GM19372 (cell line): Measurements from ENCODE around the gene ABHD17B.

Experiments
- ATAC-seq: cut with Tn5 transposase; IDR thresholded peaks from one replicate; pipeline ENCODE4 v1.9.1; 2021; ENCODE audit warnings: mild to moderate bottlenecking, low read depth, moderate library complexity; ENCODE audit not compliant: unreplicated experiment

Gene ABHD17B

GRCh38 chr9:71879644-71880174 lies 31.3 kb downstream of the ABHD17B start:
- no peak for ATAC-seq

DNA sequence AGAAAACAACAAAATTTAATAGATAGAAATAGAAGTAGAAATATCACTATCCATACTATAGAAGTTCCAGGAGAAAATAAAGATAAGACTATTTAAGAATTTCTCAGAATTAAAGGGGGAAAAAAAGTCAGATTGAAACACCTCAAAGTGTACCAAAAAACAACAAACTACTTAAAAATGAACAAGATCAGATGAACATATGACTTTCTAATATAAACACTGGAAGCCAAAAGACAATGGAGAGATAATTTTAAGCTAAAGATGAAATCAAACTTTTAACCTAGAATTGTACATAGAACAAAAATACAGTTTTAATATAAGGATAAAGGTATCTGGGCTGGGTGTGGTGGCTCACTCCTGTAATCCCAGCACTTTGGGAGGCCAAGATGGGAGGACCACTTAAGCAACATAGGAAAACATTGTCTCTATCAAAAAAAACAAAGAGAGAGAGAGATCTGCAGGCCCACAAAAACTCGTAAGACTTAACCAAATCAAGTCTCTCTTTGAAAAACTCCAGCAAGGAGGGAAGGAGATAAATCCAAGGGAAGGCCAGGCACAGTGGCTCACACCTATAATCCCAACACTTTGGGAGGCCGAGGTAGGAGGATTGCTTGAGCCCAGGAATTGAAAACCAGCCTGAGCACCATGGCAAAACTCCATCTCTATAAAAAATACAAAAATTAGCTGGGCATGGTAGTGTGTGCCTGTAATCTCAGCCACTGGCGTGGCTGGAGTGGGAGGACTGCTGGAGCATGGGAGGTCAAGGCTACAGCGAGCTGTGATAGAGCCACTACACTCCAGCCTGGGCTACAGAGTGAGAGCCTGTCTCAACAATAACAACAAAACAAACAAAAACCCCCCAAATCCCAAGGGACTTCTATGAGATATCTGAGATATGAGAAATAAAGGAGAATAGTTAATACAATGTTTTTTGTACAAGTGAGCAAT lies 32.4 kb downstream of the ABHD17B start:
- ATAC-seq, result no peak

DNA sequence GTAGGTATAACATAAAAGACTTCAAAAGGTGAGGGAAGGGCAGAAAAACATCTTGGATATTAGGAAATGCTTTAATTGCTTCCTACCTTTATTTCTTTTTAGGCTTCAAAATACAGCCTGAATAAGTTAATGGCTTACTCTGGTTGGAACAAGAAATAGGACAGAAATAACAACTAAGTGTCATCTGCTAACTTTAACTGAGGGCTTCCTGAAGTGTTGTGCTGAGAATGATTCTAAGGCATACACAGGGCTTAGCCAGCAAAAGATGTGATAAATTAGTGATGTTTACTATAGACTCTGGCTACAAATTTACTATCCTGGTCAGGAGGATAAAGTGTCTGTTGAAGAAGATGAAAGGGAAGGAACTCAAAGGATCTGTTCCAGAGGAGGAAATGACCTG lies 34.2 kb downstream of the ABHD17B start:
- ATAC-seq, result no peak

- no peak for ATAC-seq
These were observed 34.9 kb downstream of the ABHD17B start for GRCh38 chr9:71876106-71876505.

- no peak for ATAC-seq
These were observed 35.6 kb downstream of the ABHD17B start for GRCh38 chr9:71875345-71875744.

DNA sequence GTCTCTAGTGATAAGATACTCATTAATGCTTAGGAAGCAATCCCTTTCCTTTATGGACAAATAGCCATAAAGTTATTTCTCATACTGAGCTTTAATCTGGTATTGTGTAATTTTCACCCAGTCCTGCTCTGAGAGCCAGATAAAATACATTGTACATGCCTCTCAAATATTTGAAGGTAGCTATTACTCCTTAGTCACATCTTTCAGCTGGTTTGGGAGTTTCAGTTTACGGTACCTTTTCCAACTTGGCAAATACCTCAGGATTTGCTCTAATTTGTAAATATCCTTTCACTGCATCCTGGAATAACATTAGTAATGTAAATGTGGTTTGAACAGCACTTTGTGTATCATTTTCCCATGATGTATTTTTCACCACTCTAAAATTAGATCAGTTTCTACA lies 47.4 kb downstream of the ABHD17B start:
- no peak for ATAC-seq

DNA sequence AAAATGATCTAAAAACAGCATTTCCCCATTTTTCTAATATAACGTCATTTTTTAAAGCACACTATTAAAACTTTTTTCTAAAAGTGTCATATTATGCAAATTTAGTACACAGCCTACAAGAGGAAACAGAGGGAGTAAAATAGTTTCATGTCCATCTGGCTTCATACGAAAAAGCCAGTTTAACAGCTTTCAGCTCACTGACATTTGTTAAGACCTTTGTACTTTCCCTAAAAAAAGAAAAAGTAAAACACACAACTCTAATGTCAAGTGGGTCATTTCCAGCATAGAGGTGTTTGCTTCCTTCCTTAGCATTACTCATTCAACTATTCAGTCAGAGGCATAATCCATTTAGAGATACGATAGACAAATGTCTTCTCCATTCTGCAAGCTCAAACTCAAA lies 49.4 kb downstream of the ABHD17B start:
- no peak for ATAC-seq

- ATAC-seq, result no peak
These were observed 51.1 kb downstream of the ABHD17B start for GRCh38 chr9:71859939-71860338.

GRCh38 chr9:71858812-71859211 lies 52.2 kb downstream of the ABHD17B start:
- ATAC-seq, result no peak

- no peak for ATAC-seq
These were observed 52.7 kb downstream of the ABHD17B start for GRCh38 chr9:71858102-71858798.

DNA sequence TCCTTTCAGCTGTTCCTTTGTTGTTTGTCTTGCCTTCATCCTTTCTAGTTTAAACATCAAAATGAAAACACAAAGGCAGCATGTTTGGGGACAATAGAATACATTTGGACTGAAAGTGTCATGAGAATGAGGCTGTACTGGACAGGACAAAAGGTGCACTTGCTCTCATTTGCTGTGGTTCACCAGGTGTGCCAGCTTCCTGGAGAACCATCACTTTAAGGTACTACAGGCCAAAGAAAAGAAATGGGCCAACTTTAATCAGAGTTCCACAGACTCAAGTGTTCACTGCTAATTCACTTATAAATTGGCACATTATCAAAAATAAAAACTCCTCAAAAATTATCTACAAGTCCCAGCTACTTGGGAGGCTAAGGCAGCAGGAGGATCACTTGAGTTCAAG lies 53.8 kb downstream of the ABHD17B start:
- ATAC-seq, result no peak

DNA sequence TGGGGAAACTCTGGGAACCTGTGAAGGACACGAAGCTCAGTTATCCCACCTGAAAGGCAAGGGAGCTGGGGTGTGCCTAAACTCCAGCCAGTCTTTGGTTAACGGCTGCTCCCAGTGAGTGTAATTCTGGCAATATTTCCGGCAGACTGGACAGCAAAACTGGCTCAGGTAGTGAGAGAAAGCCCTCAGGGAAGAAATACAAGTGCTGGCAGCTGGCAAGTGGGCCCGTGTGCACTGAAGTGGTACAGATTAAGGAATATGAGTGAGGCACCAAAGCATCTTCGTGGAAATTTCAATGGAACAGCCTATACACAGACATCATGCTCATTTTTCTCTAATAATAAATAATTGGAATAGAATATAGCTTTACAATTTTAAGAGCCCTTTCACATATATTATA lies 56.2 kb downstream of the ABHD17B start:
- ATAC-seq, result no peak

GRCh38 chr9:71853084-71853483 lies 57.9 kb downstream of the ABHD17B start:
- no peak for ATAC-seq

DNA sequence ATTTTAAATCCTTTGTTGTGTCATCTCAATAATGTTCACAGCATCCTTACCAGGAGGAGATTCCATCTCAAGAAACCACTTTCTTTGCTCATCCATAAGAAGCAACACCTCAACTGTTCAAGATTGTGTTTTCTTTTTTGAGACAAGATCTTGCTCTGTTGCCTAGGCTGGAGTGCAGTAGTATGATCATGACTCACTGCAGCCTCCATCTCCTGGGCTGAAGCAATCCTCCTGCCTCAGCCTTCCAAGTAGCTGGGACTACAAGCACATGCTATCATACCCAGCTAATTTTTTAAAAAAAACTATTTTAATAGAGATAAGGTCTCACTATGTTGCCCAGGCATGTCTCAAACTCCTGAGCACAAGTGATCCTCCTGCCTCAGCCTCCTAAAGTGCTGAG lies 60.0 kb downstream of the ABHD17B start:
- no peak for ATAC-seq

DNA sequence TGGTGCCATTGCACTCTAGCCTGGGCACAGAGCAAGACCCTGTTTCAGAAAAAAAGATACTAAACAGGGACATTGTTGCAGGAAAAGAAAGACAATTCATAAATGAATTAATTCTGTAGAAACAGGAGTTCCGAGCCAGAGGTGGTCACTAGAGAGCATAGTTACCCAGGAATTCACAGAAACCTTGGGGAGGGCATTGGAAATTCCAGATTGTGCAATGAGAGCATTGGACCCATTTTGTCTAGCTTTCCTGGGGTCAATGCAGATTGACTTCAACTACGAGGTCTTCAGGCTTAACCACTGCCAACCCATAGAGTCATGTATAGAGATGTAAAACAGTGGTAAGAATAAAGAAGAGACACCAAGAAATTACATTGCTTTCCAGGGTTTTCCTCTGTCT lies 63.1 kb downstream of the ABHD17B start:
- ATAC-seq, result no peak

- ATAC-seq, result no peak
These were observed 66.2 kb downstream of the ABHD17B start for GRCh38 chr9:71844808-71845207.

GRCh38 chr9:71839668-71840067 lies 71.3 kb downstream of the ABHD17B start:
- ATAC-seq, result no peak

DNA sequence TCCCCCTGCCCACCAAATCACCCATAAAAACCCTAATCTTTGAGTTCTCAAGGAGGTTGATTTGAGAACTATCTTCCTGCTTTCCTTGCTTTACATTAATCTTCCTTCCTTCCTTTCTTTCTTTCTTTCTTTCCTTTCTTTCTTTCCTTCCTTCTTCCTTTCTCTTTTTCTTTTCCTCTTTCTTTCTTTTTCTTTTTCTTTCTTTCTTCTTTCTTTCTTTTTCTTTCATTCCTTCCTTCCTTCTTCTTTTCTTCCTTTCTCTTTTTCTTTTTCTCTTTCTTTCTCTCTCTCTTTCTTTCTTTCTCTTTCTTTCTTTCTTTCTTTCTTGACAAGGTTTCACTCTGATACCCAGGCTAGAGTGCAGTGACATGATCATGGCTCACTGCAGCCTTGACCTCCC lies 75.4 kb downstream of the ABHD17B start:
- no peak for ATAC-seq

DNA sequence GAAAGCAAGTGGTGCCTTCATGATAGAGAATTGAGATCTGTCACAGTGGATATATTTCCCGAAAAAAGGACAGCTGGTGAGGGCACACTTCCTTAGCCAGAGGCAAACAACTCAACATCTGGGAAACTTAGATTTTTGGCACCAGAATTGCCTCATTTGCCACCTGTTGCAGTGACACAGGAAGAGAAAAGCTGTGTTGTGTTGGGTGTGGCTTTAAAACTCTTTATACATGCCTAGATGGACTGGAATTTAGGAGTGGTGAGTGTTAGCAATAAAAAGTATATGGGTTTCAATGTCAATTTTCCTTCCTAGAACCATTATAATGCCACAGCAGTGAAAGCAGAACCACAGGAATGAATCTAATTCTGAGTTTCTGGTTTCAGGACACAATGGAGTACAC lies 80.1 kb downstream of the ABHD17B start:
- ATAC-seq, result no peak

- ATAC-seq, result no peak
These were observed 80.8 kb downstream of the ABHD17B start for GRCh38 chr9:71830153-71830552.

DNA sequence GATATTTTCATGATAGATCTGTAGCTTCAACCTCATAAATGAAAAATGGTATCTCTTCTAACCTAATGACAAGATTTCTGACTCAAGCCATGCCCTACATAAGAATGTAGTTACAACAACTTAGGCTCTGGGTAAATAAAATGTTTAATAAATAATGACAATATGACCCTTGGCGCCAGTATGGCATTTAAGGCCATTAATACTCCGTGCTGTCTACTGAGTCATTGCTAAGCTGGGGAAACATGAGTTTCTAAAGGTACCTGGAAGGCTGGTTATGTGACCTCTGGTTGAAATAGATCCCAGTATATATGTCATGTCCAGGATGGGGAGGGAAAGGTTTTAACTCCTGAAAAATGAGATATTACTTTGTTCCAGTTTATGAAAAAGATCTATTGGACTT lies 84.7 kb downstream of the ABHD17B start:
- no peak for ATAC-seq

DNA sequence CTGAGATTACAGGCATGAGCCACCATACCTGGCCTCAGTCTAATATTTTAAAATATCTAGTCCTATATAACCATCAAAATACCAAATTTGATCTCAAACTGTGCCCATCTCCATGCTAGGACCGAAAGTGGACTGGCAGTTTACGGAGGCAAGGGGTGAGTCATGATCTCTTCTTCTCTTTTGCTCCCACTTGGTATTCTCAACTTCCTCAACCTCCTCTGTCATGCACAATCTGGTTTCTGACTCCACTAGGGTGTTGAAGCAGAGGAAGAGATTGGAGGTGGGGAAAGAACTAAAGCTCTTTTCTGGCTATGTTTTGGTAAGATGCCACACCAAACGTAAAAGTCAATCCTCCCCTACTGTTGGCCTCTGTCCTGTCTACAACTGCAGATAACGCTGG lies 86.7 kb downstream of the ABHD17B start:
- no peak for ATAC-seq
